ENCODE results near the gene HMG20B. TPM values are rescaled to one million over a fixed set of nuclear protein-coding genes. Genes with fewer than 3 reads are reported as not detected.

The HMG20B gene
- total RNA-seq, 2 donors from 2014 or later, result 51.8 to 52.5 TPM

- Histone ChIP-seq H3K36me3 (peaks cover 28% of the 10 kb centered on the region), H3K4me3 (no peak overlapping the region), H3K27me3 (no peaks in the 10 kb centered on the region), H3K4me1 (peaks cover 0 to 21% of the 10 kb centered on the region in 2 donors), H3K27ac (no peak overlapping the region), H3K9me3 (no peaks in the 10 kb centered on the region)
- DNase-seq (ENCODE audit: low spot score), result no peak
- no peak for TF ChIP-seq CTCF (IDR thresholded peaks at IDR 0.05)
These were observed 46.9 kb downstream of the HMG20B start for GRCh38 chr19:3619631-3620012.

GRCh38 chr19:3620145-3620816 lies 47.5 kb downstream of the HMG20B start:
- TF ChIP-seq CTCF (IDR thresholded peaks at IDR 0.05), result no peak
- Histone ChIP-seq H3K4me1 (peaks cover 0 to 28% of the 10 kb centered on the region in 2 donors), H3K9me3 (no peaks in the 10 kb centered on the region), H3K27me3 (no peaks in the 10 kb centered on the region), H3K4me3 (no peak overlapping the region), H3K36me3 (peaks cover 28% of the 10 kb centered on the region), H3K27ac (no peak overlapping the region)
- DNase-seq (ENCODE audit: low spot score), result no peak

- no peak overlapping the region for H3K27ac ChIP-seq
- no peaks in the 10 kb centered on the region for H3K9me3 ChIP-seq
- peaks cover 0 to 35% of the 10 kb centered on the region in 2 donors for H3K4me1 ChIP-seq
- TF ChIP-seq CTCF (IDR thresholded peaks at IDR 0.05), result no peak
- peaks cover 28% of the 10 kb centered on the region for H3K36me3 ChIP-seq
- no peak overlapping the region for H3K4me3 ChIP-seq
- no peak for DNase-seq (ENCODE audit: low spot score)
- no peaks in the 10 kb centered on the region for H3K27me3 ChIP-seq
These were observed 48.2 kb downstream of the HMG20B start for GRCh38 chr19:3620817-3621547.

- no peak for TF ChIP-seq CTCF (IDR thresholded peaks at IDR 0.05)
- H3K27me3 ChIP-seq, result no peaks in the 10 kb centered on the region
- peaks cover 0 to 38% of the 10 kb centered on the region in 2 donors for H3K4me1 ChIP-seq
- H3K4me3 ChIP-seq, result no peak overlapping the region
- H3K36me3 ChIP-seq, result peaks cover 28% of the 10 kb centered on the region
- no peaks in the 10 kb centered on the region for H3K9me3 ChIP-seq
- no peak overlapping the region for H3K27ac ChIP-seq
- no peak for DNase-seq (ENCODE audit: low spot score)
These were observed 48.9 kb downstream of the HMG20B start for GRCh38 chr19:3621689-3622088.

- TF ChIP-seq CTCF (IDR thresholded peaks at IDR 0.05), result no peak
- peaks cover 0 to 40% of the 10 kb centered on the region in 2 donors for H3K4me1 ChIP-seq
- H3K9me3 ChIP-seq, result no peaks in the 10 kb centered on the region
- no peaks in the 10 kb centered on the region for H3K27me3 ChIP-seq
- H3K27ac ChIP-seq, result no peak overlapping the region
- H3K36me3 ChIP-seq, result peaks cover 28% of the 10 kb centered on the region
- no peak for DNase-seq (ENCODE audit: low spot score)
- H3K4me3 ChIP-seq, result no peak overlapping the region
These were observed 49.5 kb downstream of the HMG20B start for GRCh38 chr19:3622224-3622623.

Data from right atrium auricular region (tissue), 2 donors.